Measurements from ENCODE around the gene UBE4B.

GRCh38 chr1:10161541-10162290 is 129.0 kb downstream of the UBE4B start:
- TF ChIP-seq CTCF (IDR thresholded peaks at IDR 0.05 in 8 of 11, conservative IDR thresholded peaks at IDR 0.05 in 3 of 11) (no peak), POLR2AphosphoS5 (IDR thresholded peaks at IDR 0.05) (no peak), POLR2A (IDR thresholded peaks at IDR 0.05) (no peak)

Data from spleen (tissue), 7 donors.